Gastroesophageal sphincter (tissue), 3 donors: ENCODE data around the gene ERP44.

Source experiments
- EP300 ChIP-seq: sonication (generic); formaldehyde crosslinking; IDR thresholded peaks from one replicate; pipeline ENCODE4 v1.6.1; 2017; ENCODE audit warnings: antibody characterized with exemption, mild to moderate bottlenecking
- POLR2AphosphoS5 ChIP-seq: sonication (generic); formaldehyde crosslinking; IDR thresholded peaks from one replicate; pipeline ENCODE4 v1.6.1; 2017; ENCODE audit warnings: antibody characterized with exemption
- TF ChIP-seq, protein P1 (sequence below), 4 experiments: fragments of 200-600 bp in 2 of 4; fragments of 450-650 bp in 2 of 4; sonication (generic) in 1 of 4; IDR thresholded peaks; one replicate each; pipeline ENCODE4 v1.5.1; 2017 to 2019; ENCODE audit warnings: antibody characterized with exemption in 4 of 4, mild to moderate bottlenecking in 2 of 4, moderate library complexity in 2 of 4

DNA sequence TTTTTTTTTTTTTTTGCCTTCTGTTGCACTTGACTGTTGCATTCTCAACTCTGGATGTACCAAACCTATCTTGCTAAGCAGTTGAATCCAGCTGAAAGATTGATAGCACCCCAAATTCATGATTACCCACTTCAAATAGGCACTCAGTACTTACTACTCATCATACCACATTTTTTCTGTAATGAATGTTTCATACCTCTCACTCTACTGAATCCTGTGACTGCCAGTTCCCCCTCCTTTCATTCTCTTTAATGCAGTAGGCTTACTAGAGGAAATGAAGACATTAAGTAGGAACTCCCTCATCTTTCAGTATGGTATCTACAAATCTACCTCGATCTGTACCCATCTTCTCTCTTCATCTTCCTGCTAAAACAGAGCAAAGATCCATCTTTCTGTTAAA, 7.1 kb upstream of the ERP44 start:
- TF ChIP-seq, protein P1, sequence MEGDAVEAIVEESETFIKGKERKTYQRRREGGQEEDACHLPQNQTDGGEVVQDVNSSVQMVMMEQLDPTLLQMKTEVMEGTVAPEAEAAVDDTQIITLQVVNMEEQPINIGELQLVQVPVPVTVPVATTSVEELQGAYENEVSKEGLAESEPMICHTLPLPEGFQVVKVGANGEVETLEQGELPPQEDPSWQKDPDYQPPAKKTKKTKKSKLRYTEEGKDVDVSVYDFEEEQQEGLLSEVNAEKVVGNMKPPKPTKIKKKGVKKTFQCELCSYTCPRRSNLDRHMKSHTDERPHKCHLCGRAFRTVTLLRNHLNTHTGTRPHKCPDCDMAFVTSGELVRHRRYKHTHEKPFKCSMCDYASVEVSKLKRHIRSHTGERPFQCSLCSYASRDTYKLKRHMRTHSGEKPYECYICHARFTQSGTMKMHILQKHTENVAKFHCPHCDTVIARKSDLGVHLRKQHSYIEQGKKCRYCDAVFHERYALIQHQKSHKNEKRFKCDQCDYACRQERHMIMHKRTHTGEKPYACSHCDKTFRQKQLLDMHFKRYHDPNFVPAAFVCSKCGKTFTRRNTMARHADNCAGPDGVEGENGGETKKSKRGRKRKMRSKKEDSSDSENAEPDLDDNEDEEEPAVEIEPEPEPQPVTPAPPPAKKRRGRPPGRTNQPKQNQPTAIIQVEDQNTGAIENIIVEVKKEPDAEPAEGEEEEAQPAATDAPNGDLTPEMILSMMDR (IDR thresholded peaks at IDR 0.05): no peak
- TF ChIP-seq POLR2AphosphoS5 (no peak), EP300 (no peak)
